Activated CD4-positive, alpha-beta memory T cell treated with anti-CD3 and anti-CD28 coated beads, Interleukin-2, amount 10 ng/mL, durations not matched to agents 7 days and 5 days (primary cell): ENCODE results near the gene EHD4. TPM values are rescaled to one million over a fixed set of nuclear protein-coding genes. Genes with fewer than 3 reads are reported as not detected.
A peak's percentile ranks its signal among the peaks of the same experiment; 100 is the strongest.

Source experiments
- CTCF ChIA-PET: fragments of 350-600 bp; sonication (Branson Sonifier 250); formaldehyde crosslinking; loops from one replicate; lab custom pipeline; 2021; ENCODE audit warnings: antibody characterized with exemption, inconsistent platforms; lab: Charles Lee
- POLR2A ChIA-PET: fragments of 350-600 bp; sonication (Branson Sonifier 250); formaldehyde crosslinking; loops from one replicate; lab custom pipeline; 2021; ENCODE audit warnings: antibody characterized with exemption; lab: Charles Lee
- DNase-seq: peaks from one replicate; pipeline ENCODE4 v3.0.0-alpha.2; 2020
- H3K27ac Mint-ChIP-seq: one replicate; pipeline ENCODE4 v1.8.0; 2021; ENCODE audit warnings: mild to moderate bottlenecking, mixed read lengths
- H3K27me3 Mint-ChIP-seq: one replicate; pipeline ENCODE4 v1.8.0; 2021; ENCODE audit warnings: mixed read lengths
- H3K36me3 Mint-ChIP-seq: one replicate; pipeline ENCODE4 v1.8.0; 2021; ENCODE audit warnings: low read depth, mixed read lengths
- H3K4me1 Mint-ChIP-seq: one replicate; pipeline ENCODE4 v1.8.0; 2021; ENCODE audit warnings: mixed read lengths
- H3K4me3 Mint-ChIP-seq: one replicate; pipeline ENCODE4 v1.8.0; 2021; ENCODE audit warnings: mild to moderate bottlenecking, mixed read lengths
- H3K9me3 Mint-ChIP-seq: one replicate; pipeline ENCODE4 v1.8.0; 2021; ENCODE audit warnings: mixed read lengths
- total RNA-seq, 2 experiments: library from RNA; stranded (reverse); gene quantifications; one replicate each; pipeline ENCODE4 v1.2.3, GENCODE V29; 2021

EHD4 gene
- total RNA-seq, result 10 to 100 TPM; 25.0 to 25.3 TPM

- Mint-ChIP-seq H3K27ac (peak within 1 kb of the TSS; percentile 90), H3K9me3 (no peaks in the 10 kb centered on the region), H3K27me3 (peaks cover 18% of the 10 kb centered on the region), H3K4me3 (peak within 1 kb of the TSS; percentile 82), H3K4me1 (peaks cover 55% of the 10 kb centered on the region), H3K36me3 (peaks cover 11% of the 10 kb centered on the region)
- peak; percentile 96 for DNase-seq
- POLR2A ChIA-PET, result interaction anchor here (0.7 to 7.4 kb wide), 15 partner anchors 8 to 1228 kb away, joined by 3 to 186 read pairs (median 3); partner anchors contain the start of genes MAPKBP1, NUSAP1, RPAP1 and VPS39
- CTCF ChIA-PET, result interaction anchor here (0.6 to 4.7 kb wide), 8 partner anchors 24 to 277 kb away, joined by 3 to 48 read pairs (median 6); partner anchors contain the start of gene MAPKBP1
Measured at GRCh38 chr15:41972253-41973242, at the start of gene EHD4. TSS of gene EHD4 (minus strand) at chr15:41972557. CDS start at chr15:41972494, 63 bp downstream.

GRCh38 chr15:42021593-42021992, 49.2 kb upstream of the EHD4 start:
- POLR2A ChIA-PET, result no interaction called here
- Mint-ChIP-seq H3K4me1 (no peaks in the 10 kb centered on the region), H3K27ac (no peak overlapping the region), H3K36me3 (no peaks in the 10 kb centered on the region), H3K4me3 (no peak overlapping the region), H3K27me3 (peaks cover 11% of the 10 kb centered on the region), H3K9me3 (no peaks in the 10 kb centered on the region)
- DNase-seq, result no peak
- CTCF ChIA-PET, result interaction anchor here (0.9 kb wide), 1 partner anchor 35 kb away, joined by 3 read pairs; no protein-coding TSS in a partner anchor

DNA sequence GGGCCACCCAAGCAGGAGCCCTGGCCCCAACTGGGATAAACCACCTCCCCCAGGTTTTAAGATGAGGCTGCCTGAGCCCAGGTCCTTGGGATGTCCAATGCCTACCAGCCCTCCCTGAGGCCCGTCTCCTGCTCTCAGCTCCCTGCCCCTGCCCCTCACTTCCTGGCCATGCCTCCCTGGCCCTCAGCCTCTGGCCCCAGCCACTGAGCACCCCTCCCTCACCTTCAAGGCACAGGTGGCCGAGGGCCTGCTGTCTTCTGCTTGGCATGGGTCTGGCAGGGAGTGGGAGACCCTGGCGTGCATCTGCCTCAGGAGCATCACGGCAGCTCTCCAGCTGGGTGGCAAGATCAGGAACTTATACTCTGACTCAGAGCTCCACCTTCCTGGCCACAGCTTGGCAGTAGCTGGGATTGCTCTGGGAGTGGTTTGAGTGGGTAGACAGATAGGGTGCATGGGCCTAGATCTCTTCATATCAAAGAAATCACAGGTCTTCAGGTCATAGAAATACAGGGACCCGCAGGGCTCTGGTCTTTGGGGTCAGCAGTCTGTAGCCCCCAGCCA, 48.4 kb upstream of the EHD4 start, which contains the start of gene PLA2G4E:
PLA2G4E (minus strand) TSS at position 330 of the 561 bp plus-strand sequence; CDS start at position 318, 12 bp downstream.
- no peaks in the 10 kb centered on the region for H3K4me1 Mint-ChIP-seq
- H3K27ac Mint-ChIP-seq, result no peak within 1 kb of the TSS
- H3K36me3 Mint-ChIP-seq, result no peaks in the 10 kb centered on the region
- POLR2A ChIA-PET, result no interaction called here
- no peaks in the 10 kb centered on the region for H3K9me3 Mint-ChIP-seq
- no peak within 1 kb of the TSS for H3K4me3 Mint-ChIP-seq
- CTCF ChIA-PET, result interaction anchor here (0.9 kb wide), 1 partner anchor 36 kb away, joined by 3 read pairs; no protein-coding TSS in a partner anchor
- DNase-seq, result no peak
- peaks cover 7% of the 10 kb centered on the region for H3K27me3 Mint-ChIP-seq

- H3K4me1 Mint-ChIP-seq, result no peaks in the 10 kb centered on the region
- H3K9me3 Mint-ChIP-seq, result no peaks in the 10 kb centered on the region
- CTCF ChIA-PET, result no interaction called here
- H3K4me3 Mint-ChIP-seq, result no peak overlapping the region
- no peak for DNase-seq
- H3K27me3 Mint-ChIP-seq, result peaks cover 5% of the 10 kb centered on the region
- H3K36me3 Mint-ChIP-seq, result no peaks in the 10 kb centered on the region
- H3K27ac Mint-ChIP-seq, result no peak overlapping the region
- POLR2A ChIA-PET, result no interaction called here
Measured at GRCh38 chr15:42018306-42019224, 46.2 kb upstream of the EHD4 start.

DNA sequence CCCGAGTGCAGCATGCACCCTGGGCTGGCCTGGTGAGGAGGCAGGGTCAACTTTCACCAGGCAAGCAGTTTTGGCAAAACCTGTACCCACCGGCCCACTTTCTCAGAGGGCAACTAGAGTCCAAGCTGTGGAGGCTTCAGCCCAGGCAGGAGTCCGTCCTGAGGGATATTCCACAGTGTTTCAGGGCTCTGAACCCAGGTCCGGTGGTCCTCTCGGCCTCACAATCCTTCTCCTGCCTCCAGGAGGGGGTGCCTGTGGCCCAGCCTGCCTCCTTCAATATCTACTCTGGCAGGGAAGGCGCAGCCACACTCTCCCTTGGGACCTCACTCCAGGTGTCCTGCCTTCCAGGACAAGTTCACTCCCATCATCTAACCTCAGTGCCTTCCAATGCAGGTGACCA, 44.6 kb upstream of the EHD4 start:
- DNase-seq, result no peak
- ChIA-PET POLR2A (no interaction called here), CTCF (no interaction called here)
- Mint-ChIP-seq H3K4me1 (peaks cover 6% of the 10 kb centered on the region), H3K36me3 (no peaks in the 10 kb centered on the region), H3K27ac (no peak overlapping the region), H3K4me3 (no peak overlapping the region), H3K27me3 (peaks cover 5% of the 10 kb centered on the region), H3K9me3 (no peaks in the 10 kb centered on the region)

DNA sequence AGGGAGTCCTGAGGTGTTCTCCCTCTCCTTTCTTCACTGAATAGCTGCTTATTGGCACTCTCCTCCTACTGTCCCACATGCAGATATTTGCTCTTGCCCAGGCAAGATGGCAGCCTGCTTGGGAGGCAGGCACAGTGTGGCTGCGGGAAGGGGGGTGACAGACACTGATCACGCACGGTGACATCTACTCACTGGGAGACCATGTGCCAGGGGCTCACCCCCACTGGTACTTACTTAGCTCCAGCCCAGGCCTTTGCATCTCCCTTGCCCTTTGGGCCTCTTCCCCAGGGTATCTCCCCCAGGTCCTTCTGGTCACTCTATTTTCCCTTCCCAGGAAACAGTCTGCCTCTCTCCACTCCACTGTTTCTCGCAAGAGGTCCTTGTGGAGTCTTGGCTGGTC, 42.0 kb upstream of the EHD4 start:
- Mint-ChIP-seq H3K36me3 (no peaks in the 10 kb centered on the region), H3K27ac (no peak overlapping the region), H3K4me3 (no peak overlapping the region), H3K27me3 (peaks cover 5% of the 10 kb centered on the region), H3K9me3 (no peaks in the 10 kb centered on the region), H3K4me1 (peaks cover 17% of the 10 kb centered on the region)
- no peak for DNase-seq
- ChIA-PET POLR2A (no interaction called here), CTCF (no interaction called here)

DNA sequence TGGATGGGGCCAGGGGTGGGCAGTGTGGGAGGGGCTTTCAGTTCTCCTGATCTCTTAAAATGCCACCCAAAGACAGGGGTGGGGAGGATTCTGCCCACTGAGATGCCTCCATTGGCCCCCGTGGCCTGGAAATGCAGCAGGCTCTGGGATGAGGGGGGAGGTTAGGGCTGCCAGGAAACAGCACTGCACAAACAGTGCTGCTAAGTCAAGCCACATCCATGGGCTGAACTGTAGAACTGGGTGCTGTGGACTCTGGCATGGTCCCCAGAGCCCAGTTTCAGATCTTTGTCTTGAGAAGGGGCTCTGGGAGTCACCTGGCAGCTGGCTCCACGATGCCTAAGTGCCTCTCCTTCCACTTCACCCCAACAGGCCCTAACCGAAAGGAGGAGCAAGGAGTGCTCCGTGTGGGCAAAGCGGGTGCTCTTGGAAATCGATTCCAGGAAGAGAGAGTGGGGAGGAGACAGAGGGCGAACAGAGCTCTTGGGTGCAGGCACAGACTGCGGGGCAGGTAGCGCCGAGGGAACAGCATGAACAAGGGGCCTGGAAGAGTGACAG, 40.6 kb upstream of the EHD4 start:
- Mint-ChIP-seq H3K4me1 (peaks cover 21% of the 10 kb centered on the region), H3K27ac (no peak overlapping the region), H3K27me3 (peaks cover 5% of the 10 kb centered on the region), H3K36me3 (no peaks in the 10 kb centered on the region), H3K9me3 (no peaks in the 10 kb centered on the region), H3K4me3 (no peak overlapping the region)
- no peak for DNase-seq
- ChIA-PET POLR2A (no interaction called here), CTCF (interaction anchor here (1.2 kb wide), 1 partner anchor 23 kb away, joined by 4 read pairs; no protein-coding TSS in a partner anchor)

- Mint-ChIP-seq H3K4me3 (no peak overlapping the region), H3K9me3 (no peaks in the 10 kb centered on the region), H3K27ac (no peak overlapping the region), H3K4me1 (peaks cover 21% of the 10 kb centered on the region), H3K36me3 (no peaks in the 10 kb centered on the region), H3K27me3 (peaks cover 2% of the 10 kb centered on the region)
- ChIA-PET CTCF (interaction anchor here (1.2 kb wide), 1 partner anchor 23 kb away, joined by 4 read pairs; no protein-coding TSS in a partner anchor), POLR2A (no interaction called here)
- no peak for DNase-seq
Measured at GRCh38 chr15:42012241-42012640, 39.9 kb upstream of the EHD4 start.

DNA sequence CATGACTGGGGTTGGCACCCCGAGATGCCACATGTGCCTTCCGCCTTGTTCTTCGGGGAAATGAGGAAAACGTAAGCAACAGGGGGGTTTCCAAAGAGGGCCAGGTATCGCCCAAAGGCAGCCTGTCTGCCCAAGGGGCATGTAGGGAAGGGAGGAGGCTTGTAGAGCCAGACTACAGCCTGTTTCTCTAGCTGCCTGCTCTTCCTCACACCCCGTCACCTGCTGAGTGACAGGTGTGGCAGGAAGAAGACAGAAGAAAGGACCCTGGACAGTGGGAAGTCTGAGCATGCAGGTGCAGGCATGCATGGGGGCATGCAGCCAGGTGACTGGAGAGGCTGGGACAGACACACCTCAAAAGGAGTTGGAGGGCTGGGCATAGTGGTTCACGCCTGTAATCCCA, 38.7 kb upstream of the EHD4 start:
- ChIA-PET POLR2A (no interaction called here), CTCF (no interaction called here)
- Mint-ChIP-seq H3K36me3 (no peaks in the 10 kb centered on the region), H3K27me3 (no peaks in the 10 kb centered on the region), H3K9me3 (no peaks in the 10 kb centered on the region), H3K4me1 (peaks cover 21% of the 10 kb centered on the region), H3K27ac (no peak overlapping the region), H3K4me3 (no peak overlapping the region)
- no peak for DNase-seq

GRCh38 chr15:42010434-42010833, 38.1 kb upstream of the EHD4 start:
- POLR2A ChIA-PET, result no interaction called here
- Mint-ChIP-seq H3K27me3 (no peaks in the 10 kb centered on the region), H3K36me3 (no peaks in the 10 kb centered on the region), H3K9me3 (no peaks in the 10 kb centered on the region), H3K4me1 (peaks cover 21% of the 10 kb centered on the region), H3K4me3 (no peak overlapping the region), H3K27ac (no peak overlapping the region)
- DNase-seq, result no peak
- CTCF ChIA-PET, result no interaction called here

DNA sequence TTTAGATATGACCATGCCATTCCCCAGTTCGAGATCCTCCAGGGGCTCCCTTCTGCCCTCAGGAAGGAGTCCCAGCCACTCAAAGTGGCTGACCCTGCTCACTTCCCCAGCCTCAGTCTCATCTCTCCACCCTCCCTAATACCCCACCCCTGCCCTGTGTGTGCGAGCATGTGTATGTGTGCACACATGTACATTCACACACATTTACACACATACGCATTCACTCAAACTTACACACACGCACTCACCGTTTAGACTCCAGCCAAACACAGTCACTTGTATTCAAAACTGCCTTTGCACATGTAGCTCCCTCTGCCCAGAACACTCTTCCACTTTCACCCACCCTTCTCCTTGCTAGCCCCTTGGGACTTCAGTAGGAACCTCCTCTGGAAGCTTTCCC, 37.1 kb upstream of the EHD4 start:
- no peaks in the 10 kb centered on the region for H3K36me3 Mint-ChIP-seq
- no peak overlapping the region for H3K4me3 Mint-ChIP-seq
- no peaks in the 10 kb centered on the region for H3K27me3 Mint-ChIP-seq
- no peak overlapping the region for H3K27ac Mint-ChIP-seq
- H3K9me3 Mint-ChIP-seq, result no peaks in the 10 kb centered on the region
- POLR2A ChIA-PET, result no interaction called here
- H3K4me1 Mint-ChIP-seq, result peaks cover 21% of the 10 kb centered on the region
- no peak for DNase-seq
- CTCF ChIA-PET, result no interaction called here

GRCh38 chr15:42009022-42009421, 36.7 kb upstream of the EHD4 start:
- H3K36me3 Mint-ChIP-seq, result no peaks in the 10 kb centered on the region
- no peaks in the 10 kb centered on the region for H3K27me3 Mint-ChIP-seq
- no peaks in the 10 kb centered on the region for H3K9me3 Mint-ChIP-seq
- peaks cover 21% of the 10 kb centered on the region for H3K4me1 Mint-ChIP-seq
- ChIA-PET POLR2A (no interaction called here), CTCF (no interaction called here)
- no peak overlapping the region for H3K27ac Mint-ChIP-seq
- no peak overlapping the region for H3K4me3 Mint-ChIP-seq
- DNase-seq, result no peak
